K562 (cell line): ENCODE results near the gene DAZAP1. TPM values are rescaled to one million over a fixed set of nuclear protein-coding genes. Genes with fewer than 3 reads are reported as not detected.

Experiments
- CBX3 ChIP-seq, 2 experiments: IDR thresholded peaks; 1 replicate in 1 of 2; 2 replicates in 1 of 2; pipeline ENCODE4 v1.6.1; 2012; ENCODE audit warnings: inconsistent platforms in 2 of 2, low read length in 2 of 2, borderline replicate concordance in 1 of 2, control low read depth in 1 of 2
- EGR1 ChIP-seq: fragments of 450-650 bp; conservative IDR thresholded peaks from 2 replicates; pipeline ENCODE4 v1.6.1; 2017; ENCODE audit warnings: mild to moderate bottlenecking
- ETV5 ChIP-seq: sonication (generic); formaldehyde crosslinking; IDR thresholded peaks from 2 replicates; pipeline ENCODE4 v1.4.0; 2020; ENCODE audit warnings: low read depth, mild to moderate bottlenecking, missing genetic modification reagents
- FOS ChIP-seq: IDR thresholded peaks from 3 replicates; pipeline ENCODE4 v1.6.1; 2011; ENCODE audit not compliant: insufficient read length; ENCODE audit errors: extremely low read depth
- HDAC6 ChIP-seq: IDR thresholded peaks from 2 replicates; pipeline ENCODE4 v1.6.1; 2012; ENCODE audit warnings: low read depth, mild to moderate bottlenecking, control low read depth, inconsistent platforms, low read length, moderate library complexity
- NR2C2 ChIP-seq, 2 experiments: fragments of 200-800 bp in 1 of 2; sonication (Bioruptor generic) in 1 of 2; sonication (generic) in 1 of 2; formaldehyde crosslinking in 1 of 2; IDR thresholded peaks; 2 replicates each; pipeline versions ENCODE4 v1.6.1 to v1.8.0; 2016 to 2022; ENCODE audit warnings: mild to moderate bottlenecking in 1 of 2, missing compliant biosample characterization in 1 of 2, missing genetic modification characterization in 1 of 2, missing genetic modification reagents in 1 of 2
- PHF8 ChIP-seq: fragments of 200-600 bp; sonication (generic); IDR thresholded peaks from 2 replicates; pipeline ENCODE4 v1.6.1; 2012; ENCODE audit warnings: mixed run types, mild to moderate bottlenecking, inconsistent platforms, low read length, moderate library complexity, borderline replicate concordance
- POLR3A ChIP-seq: IDR thresholded peaks from 2 replicates; pipeline ENCODE4 v1.6.1; 2011; ENCODE audit warnings: borderline replicate concordance, mild to moderate bottlenecking, moderate library complexity; ENCODE audit not compliant: insufficient read length, insufficient read depth; ENCODE audit errors: extremely low read depth
- SMARCC2 ChIP-seq: fragments of 450-650 bp; IDR thresholded peaks from 2 replicates; pipeline ENCODE4 v1.6.1; 2017; ENCODE audit warnings: antibody characterized with exemption, moderate library complexity, mild to moderate bottlenecking, low read depth
- SNIP1 ChIP-seq: fragments of 450-650 bp; IDR thresholded peaks from 2 replicates; pipeline ENCODE4 v1.7.1; 2017; ENCODE audit warnings: low read depth, mild to moderate bottlenecking
- ZNF282 ChIP-seq: sonication (generic); formaldehyde crosslinking; IDR thresholded peaks from 2 replicates; pipeline ENCODE4 v1.8.1; 2023; ENCODE audit warnings: missing genetic modification reagents
- polyA plus RNA-seq, 8 experiments: library from polyadenylated mRNA; depleted of rRNA in 4 of 8; stranded (reverse) in 5 of 8; unstranded in 3 of 8; fragments of >200 nt; fragmentation: Nextera tagmentation in 2 of 8; fragmentation: Illumina TruSeq in 1 of 8; extraction: Ambion mirVana in 2 of 8; extraction: Trizol in 1 of 8; gene quantifications; 2 replicates each; pipeline versions ENCODE4 v1.2.1 to v1.2.3, GENCODE V29; 2011 to 2014; ENCODE audit warnings: inconsistent platforms in 1 of 8, missing spikeins in 1 of 8
- total RNA-seq, 7 experiments: library from RNA; depleted of rRNA in 6 of 7; stranded (reverse); fragments of >200 nt in 6 of 7; fragmentation: Illumina TruSeq in 2 of 7; extraction: Trizol in 2 of 7; gene quantifications; 2 replicates each; pipeline versions ENCODE4 v1.2.1 to v1.2.3, GENCODE V29; 2011 to 2021; ENCODE audit warnings: low replicate concordance in 1 of 7
- TF ChIP-seq, protein P1 (sequence below): sonication (generic); formaldehyde crosslinking; IDR thresholded peaks from 2 replicates; pipeline ENCODE4 v1.8.1; 2022; ENCODE audit warnings: missing genetic modification reagents
- TF ChIP-seq, protein P2 (sequence below): fragments of 200-400 bp; formaldehyde crosslinking; IDR thresholded peaks from 2 replicates; pipeline ENCODE4 v1.6.1; 2017; ENCODE audit warnings: mild to moderate bottlenecking, low read depth, low read length, moderate library complexity
- TF ChIP-seq, protein P3 (sequence below): fragments of 450-650 bp; formaldehyde crosslinking; conservative IDR thresholded peaks from 2 replicates; pipeline ENCODE4 v1.4.0; 2022; ENCODE audit warnings: mild to moderate bottlenecking, missing genetic modification characterization
- TF ChIP-seq, protein P4 (sequence below): sonication (generic); formaldehyde crosslinking; IDR thresholded peaks from 2 replicates; pipeline ENCODE4 v1.8.1; 2022; ENCODE audit warnings: missing genetic modification reagents
- TF ChIP-seq, protein P5 (sequence below), 2 experiments: fragments of 150-350 bp in 1 of 2; IDR thresholded peaks; 2 replicates each; pipeline ENCODE4 v1.6.1; 2012 to 2016; ENCODE audit warnings: low read depth in 2 of 2, low read length in 2 of 2, mild to moderate bottlenecking in 1 of 2, moderate library complexity in 1 of 2

DAZAP1 gene
- total and polyA plus RNA-seq, 9 of the 15 experiments (the other 6 are each of a cell fraction or from before 2014, with no cell fraction given), result 10.8 to 289 (median 142) TPM

DNA sequence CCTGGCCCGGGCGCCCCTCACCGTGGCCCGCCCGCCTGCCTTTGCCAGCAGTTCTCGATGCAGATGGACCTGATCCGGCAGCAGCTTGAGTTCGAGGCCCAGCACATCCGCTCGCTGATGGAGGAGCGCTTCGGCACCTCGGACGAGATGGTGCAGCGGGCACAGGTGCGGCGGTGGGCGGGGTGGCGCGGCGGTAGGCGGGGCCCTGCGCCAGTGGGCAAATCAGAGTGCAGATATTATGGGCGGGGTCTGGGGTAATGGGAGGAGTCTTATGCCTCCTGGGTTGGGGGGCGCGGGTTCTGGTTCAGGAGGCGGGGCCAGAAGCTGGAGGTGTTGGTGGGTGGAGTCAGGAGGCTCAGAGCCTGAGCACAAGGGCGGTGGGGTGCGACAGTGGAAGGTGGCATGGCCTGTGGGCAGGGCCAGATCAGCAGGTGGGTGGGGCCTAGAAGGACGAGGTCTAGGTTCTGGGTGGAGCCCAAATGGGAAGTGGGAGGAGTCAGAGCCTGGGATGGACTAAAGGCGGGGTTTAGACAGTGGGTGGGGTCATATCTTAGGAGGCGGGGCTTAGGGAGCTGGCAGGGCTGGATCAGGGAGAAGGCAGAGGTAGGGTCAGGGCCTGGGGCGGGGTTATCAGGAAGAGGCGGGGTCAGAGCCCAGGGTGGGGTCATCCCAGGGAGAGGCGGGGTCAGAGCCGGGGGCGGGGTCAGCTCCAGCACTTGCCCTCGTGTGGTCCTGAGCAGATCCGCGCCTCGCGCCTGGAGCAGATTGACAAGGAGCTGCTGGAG lies 48.1 kb downstream of the DAZAP1 start (continued):
- TF ChIP-seq, protein P1, sequence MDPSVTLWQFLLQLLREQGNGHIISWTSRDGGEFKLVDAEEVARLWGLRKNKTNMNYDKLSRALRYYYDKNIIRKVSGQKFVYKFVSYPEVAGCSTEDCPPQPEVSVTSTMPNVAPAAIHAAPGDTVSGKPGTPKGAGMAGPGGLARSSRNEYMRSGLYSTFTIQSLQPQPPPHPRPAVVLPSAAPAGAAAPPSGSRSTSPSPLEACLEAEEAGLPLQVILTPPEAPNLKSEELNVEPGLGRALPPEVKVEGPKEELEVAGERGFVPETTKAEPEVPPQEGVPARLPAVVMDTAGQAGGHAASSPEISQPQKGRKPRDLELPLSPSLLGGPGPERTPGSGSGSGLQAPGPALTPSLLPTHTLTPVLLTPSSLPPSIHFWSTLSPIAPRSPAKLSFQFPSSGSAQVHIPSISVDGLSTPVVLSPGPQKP (CRISPR knock-in tag), result no peak
- TF ChIP-seq, protein P2, sequence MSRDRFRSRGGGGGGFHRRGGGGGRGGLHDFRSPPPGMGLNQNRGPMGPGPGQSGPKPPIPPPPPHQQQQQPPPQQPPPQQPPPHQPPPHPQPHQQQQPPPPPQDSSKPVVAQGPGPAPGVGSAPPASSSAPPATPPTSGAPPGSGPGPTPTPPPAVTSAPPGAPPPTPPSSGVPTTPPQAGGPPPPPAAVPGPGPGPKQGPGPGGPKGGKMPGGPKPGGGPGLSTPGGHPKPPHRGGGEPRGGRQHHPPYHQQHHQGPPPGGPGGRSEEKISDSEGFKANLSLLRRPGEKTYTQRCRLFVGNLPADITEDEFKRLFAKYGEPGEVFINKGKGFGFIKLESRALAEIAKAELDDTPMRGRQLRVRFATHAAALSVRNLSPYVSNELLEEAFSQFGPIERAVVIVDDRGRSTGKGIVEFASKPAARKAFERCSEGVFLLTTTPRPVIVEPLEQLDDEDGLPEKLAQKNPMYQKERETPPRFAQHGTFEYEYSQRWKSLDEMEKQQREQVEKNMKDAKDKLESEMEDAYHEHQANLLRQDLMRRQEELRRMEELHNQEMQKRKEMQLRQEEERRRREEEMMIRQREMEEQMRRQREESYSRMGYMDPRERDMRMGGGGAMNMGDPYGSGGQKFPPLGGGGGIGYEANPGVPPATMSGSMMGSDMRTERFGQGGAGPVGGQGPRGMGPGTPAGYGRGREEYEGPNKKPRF, result no peak
- no peak for TF ChIP-seq CBX3 (IDR thresholded peaks at IDR 0.05; ENCODE audit: borderline replicate concordance in 1 of 2, low read length in 2 of 2)
- TF ChIP-seq, protein P3, sequence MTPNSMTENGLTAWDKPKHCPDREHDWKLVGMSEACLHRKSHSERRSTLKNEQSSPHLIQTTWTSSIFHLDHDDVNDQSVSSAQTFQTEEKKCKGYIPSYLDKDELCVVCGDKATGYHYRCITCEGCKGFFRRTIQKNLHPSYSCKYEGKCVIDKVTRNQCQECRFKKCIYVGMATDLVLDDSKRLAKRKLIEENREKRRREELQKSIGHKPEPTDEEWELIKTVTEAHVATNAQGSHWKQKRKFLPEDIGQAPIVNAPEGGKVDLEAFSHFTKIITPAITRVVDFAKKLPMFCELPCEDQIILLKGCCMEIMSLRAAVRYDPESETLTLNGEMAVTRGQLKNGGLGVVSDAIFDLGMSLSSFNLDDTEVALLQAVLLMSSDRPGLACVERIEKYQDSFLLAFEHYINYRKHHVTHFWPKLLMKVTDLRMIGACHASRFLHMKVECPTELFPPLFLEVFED (CRISPR knock-in tag), result peak; percentile 32; the same call in 1 of the 2 replicates
- TF ChIP-seq, protein P4, sequence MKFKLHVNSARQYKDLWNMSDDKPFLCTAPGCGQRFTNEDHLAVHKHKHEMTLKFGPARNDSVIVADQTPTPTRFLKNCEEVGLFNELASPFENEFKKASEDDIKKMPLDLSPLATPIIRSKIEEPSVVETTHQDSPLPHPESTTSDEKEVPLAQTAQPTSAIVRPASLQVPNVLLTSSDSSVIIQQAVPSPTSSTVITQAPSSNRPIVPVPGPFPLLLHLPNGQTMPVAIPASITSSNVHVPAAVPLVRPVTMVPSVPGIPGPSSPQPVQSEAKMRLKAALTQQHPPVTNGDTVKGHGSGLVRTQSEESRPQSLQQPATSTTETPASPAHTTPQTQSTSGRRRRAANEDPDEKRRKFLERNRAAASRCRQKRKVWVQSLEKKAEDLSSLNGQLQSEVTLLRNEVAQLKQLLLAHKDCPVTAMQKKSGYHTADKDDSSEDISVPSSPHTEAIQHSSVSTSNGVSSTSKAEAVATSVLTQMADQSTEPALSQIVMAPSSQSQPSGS (CRISPR knock-in tag), result no peak
- no peak; the same call in 1 of the 2 replicates for TF ChIP-seq PHF8
- no peak for TF ChIP-seq NR2C2 (CRISPR knock-in tag; IDR thresholded peaks at IDR 0.05)
- no peak for TF ChIP-seq NR2C2 (tag; IDR thresholded peaks at IDR 0.05)
- TF ChIP-seq EGR1, result no peak
- TF ChIP-seq, protein P5, sequence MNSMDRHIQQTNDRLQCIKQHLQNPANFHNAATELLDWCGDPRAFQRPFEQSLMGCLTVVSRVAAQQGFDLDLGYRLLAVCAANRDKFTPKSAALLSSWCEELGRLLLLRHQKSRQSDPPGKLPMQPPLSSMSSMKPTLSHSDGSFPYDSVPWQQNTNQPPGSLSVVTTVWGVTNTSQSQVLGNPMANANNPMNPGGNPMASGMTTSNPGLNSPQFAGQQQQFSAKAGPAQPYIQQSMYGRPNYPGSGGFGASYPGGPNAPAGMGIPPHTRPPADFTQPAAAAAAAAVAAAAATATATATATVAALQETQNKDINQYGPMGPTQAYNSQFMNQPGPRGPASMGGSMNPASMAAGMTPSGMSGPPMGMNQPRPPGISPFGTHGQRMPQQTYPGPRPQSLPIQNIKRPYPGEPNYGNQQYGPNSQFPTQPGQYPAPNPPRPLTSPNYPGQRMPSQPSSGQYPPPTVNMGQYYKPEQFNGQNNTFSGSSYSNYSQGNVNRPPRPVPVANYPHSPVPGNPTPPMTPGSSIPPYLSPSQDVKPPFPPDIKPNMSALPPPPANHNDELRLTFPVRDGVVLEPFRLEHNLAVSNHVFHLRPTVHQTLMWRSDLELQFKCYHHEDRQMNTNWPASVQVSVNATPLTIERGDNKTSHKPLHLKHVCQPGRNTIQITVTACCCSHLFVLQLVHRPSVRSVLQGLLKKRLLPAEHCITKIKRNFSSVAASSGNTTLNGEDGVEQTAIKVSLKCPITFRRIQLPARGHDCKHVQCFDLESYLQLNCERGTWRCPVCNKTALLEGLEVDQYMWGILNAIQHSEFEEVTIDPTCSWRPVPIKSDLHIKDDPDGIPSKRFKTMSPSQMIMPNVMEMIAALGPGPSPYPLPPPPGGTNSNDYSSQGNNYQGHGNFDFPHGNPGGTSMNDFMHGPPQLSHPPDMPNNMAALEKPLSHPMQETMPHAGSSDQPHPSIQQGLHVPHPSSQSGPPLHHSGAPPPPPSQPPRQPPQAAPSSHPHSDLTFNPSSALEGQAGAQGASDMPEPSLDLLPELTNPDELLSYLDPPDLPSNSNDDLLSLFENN (IDR thresholded peaks at IDR 0.05; ENCODE audit: low read depth in 2 of 2, low read length in 2 of 2), result no peak
- no peak for TF ChIP-seq FOS
- no peak for TF ChIP-seq ZNF282
- TF ChIP-seq SNIP1, result no peak
- no peak for TF ChIP-seq SMARCC2
- 0 out of 2 replicates have a peak, but pooled peaks have one; percentile 48 for TF ChIP-seq ETV5
- TF ChIP-seq POLR3A, result no peak
- TF ChIP-seq HDAC6, result no peak
